Measurements from ENCODE around the gene RPN2.

GRCh38 chr20:37228082-37228481 is 49.0 kb downstream of the RPN2 start:
- TF ChIP-seq CTCF (conservative IDR thresholded peaks at IDR 0.05; ENCODE audit: low read length), result no peak
- TF ChIP-seq EZH2phosphoT487 (IDR thresholded peaks at IDR 0.05; ENCODE audit: borderline replicate concordance, low read depth, low read length), result no peak
